OCI-LY1 (cell line): ENCODE measurements around the gene ACAD10.

ENCODE experiments used
- EZH2 ChIP-seq: fragments of 200-600 bp; sonication (generic), shearing (Covaris generic); IDR thresholded peaks from 2 replicates; pipeline ENCODE4 v1.8.0; 2017; ENCODE audit warnings: borderline replicate concordance, mixed run types, mild to moderate bottlenecking, antibody characterized with exemption, low read length, moderate library complexity, mixed read lengths
- TF ChIP-seq, protein P1 (sequence below): fragments of 200-600 bp; sonication (generic), shearing (Covaris generic); IDR thresholded peaks from 2 replicates; pipeline ENCODE4 v1.5.1; 2017; ENCODE audit warnings: mild to moderate bottlenecking, antibody characterized with exemption, low read length, moderate library complexity, mixed read lengths

GRCh38 chr12:111643427-111643826, 42.4 kb upstream of the ACAD10 start:
- TF ChIP-seq, protein P1, sequence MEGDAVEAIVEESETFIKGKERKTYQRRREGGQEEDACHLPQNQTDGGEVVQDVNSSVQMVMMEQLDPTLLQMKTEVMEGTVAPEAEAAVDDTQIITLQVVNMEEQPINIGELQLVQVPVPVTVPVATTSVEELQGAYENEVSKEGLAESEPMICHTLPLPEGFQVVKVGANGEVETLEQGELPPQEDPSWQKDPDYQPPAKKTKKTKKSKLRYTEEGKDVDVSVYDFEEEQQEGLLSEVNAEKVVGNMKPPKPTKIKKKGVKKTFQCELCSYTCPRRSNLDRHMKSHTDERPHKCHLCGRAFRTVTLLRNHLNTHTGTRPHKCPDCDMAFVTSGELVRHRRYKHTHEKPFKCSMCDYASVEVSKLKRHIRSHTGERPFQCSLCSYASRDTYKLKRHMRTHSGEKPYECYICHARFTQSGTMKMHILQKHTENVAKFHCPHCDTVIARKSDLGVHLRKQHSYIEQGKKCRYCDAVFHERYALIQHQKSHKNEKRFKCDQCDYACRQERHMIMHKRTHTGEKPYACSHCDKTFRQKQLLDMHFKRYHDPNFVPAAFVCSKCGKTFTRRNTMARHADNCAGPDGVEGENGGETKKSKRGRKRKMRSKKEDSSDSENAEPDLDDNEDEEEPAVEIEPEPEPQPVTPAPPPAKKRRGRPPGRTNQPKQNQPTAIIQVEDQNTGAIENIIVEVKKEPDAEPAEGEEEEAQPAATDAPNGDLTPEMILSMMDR, result no peak
- no peak for TF ChIP-seq EZH2
